GM12891 (cell line): ENCODE measurements around the gene MEAK7.

Source experiments
- DNase-seq: peaks from one replicate; pipeline ENCODE4 v3.0.0; 2011; ENCODE audit warnings: low spot score; ENCODE audit not compliant: insufficient read length
- FAIRE-seq: peaks from 2 replicates; lab custom pipeline; 2011; peaks lifted over from hg19 to GRCh38; lab: Jason Lieb, UNC
- PAX5 ChIP-seq: IDR thresholded peaks from 2 replicates; pipeline ENCODE4 v1.6.1; 2011; ENCODE audit warnings: low read length, moderate library complexity, mild to moderate bottlenecking; ENCODE audit not compliant: insufficient read depth, severe bottlenecking
- POLR2A ChIP-seq: IDR thresholded peaks from 2 replicates; pipeline ENCODE4 v1.6.1; 2011; ENCODE audit warnings: low read depth, low read length, control low read depth
- POLR2AphosphoS5 ChIP-seq: IDR thresholded peaks from 2 replicates; pipeline ENCODE4 v1.6.1; 2011; ENCODE audit warnings: low read depth, low read length, control low read depth
- POU2F2 ChIP-seq: IDR thresholded peaks from 2 replicates; pipeline ENCODE4 v1.6.1; 2011; ENCODE audit warnings: low read depth, mild to moderate bottlenecking, control low read depth, low read length, moderate library complexity
- SPI1 ChIP-seq: IDR thresholded peaks from 2 replicates; pipeline ENCODE4 v1.6.1; 2011; ENCODE audit warnings: low read depth, low read length, control low read depth
- TAF1 ChIP-seq: IDR thresholded peaks from 2 replicates; pipeline ENCODE4 v1.6.1; 2011; ENCODE audit warnings: low read depth, low read length, control low read depth

MEAK7 gene

GRCh38 chr16:84513666-84514065, 9.2 kb upstream of the MEAK7 start:
- FAIRE-seq, result no peak
- DNase-seq, result no peak
- TF ChIP-seq SPI1, result no peak
- no peak for TF ChIP-seq TAF1
- TF ChIP-seq POLR2A, result no peak
- no peak for TF ChIP-seq POLR2AphosphoS5

GRCh38 chr16:84513123-84513522, 8.7 kb upstream of the MEAK7 start:
- TF ChIP-seq POLR2A (no peak), TAF1 (no peak), POU2F2 (no peak), POLR2AphosphoS5 (no peak), PAX5 (no peak), SPI1 (no peak)
- no peak for FAIRE-seq

DNA sequence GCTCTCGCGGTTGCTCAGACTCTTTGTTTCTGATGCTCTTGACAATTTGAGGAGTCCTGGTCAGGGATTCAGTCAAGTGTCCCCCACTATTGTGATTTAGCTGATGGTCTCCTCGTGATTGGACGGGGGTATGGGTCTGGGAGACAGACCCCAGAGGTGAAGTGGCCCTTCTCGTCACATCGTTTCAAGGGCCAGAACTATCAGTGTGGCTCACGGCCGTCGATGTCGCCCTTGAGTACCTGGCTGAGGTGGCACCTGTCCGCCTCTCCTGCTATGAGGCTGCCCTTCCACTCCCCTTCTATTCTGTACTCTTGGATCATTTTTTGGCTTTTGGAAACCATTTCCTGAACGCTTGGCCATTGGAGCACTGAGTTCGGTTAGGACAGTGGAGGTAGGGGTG, 7.4 kb upstream of the MEAK7 start:
- TF ChIP-seq SPI1 (no peak), PAX5 (no peak), TAF1 (no peak), POLR2A (no peak), POU2F2 (no peak), POLR2AphosphoS5 (no peak)
- DNase-seq (no peak), FAIRE-seq (no peak)

More at GRCh38 chr16:84513123-84513522, 8.7 kb upstream of the MEAK7 start:
- no peak for DNase-seq

DNA sequence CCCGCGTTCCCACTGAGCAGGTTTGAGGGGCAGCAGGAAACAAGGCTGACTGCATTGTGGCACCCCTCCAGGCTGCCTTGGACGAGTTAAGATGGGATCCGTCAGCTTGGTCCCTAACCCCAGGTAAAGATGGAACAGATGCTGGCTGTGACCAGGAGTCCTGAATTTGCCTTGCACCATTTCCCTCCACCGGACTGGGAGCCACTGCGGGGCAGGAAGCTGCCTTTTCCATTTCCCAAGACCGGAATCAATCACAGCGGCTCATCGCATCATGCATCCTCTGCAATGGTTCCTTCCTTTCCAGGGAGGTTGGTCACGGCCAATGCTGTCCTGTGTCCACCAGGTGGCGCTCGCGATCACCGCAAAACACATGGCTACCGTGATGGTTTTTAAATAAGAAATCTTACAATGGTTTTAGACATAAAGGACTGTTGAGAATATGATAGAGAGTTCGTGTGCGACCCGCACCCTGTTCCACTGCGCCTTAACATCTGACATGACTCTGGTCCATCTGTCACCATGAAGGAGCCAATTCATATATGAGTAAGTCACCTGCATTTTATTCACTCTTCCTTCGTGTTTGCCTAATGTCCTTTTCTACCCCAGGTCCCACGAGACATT, 6.8 kb upstream of the MEAK7 start:
- DNase-seq (no peak), FAIRE-seq (peak; percentile 90)
- TF ChIP-seq POU2F2 (peak; percentile 9; the same call in 1 of the 2 replicates), TAF1 (no peak), PAX5 (peak; percentile 57), POLR2AphosphoS5 (no peak), POLR2A (no peak)

DNA sequence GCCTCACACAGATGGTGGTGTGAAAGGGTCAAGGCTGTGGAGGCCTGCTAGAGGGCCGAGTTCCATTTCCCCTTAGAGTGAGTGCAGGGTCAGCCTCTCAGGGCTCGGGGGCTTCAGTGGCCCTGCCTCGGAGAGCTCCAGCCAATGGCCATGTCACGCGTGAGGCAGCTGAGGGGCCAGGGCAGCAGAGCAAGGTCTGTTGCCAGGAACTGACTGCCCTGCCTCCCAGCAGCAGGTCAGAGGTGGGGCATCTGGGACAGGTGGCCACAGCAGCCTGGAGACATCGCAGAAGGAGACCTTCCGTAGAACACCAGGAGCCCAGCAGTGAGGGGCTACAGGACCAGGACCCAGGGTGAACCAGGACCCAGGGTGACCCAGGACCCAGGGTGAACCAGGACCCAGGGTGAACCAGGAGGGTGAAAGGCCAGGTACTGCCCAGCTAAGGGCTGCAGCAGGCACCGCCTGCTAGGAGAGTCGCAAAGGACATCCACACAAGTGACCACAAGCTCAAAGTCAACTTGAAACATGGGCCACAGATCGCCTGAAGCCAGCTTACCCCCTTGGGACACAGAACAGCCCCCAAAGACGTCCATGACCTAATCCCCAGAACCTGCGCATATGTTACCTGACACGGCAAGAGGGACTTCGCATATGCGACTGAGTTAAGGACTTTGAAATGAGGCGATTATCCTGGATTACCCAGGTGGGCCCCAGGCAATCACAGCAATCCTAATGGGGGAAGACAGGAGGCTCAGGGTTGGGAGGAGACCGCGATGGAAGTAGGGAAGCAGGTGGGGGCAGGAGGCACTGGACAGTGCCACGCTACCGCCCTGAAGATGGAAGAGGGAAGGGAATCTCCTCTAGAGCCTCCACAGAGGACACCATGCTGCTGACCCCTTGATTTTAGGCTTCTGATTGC, 4.8 kb upstream of the MEAK7 start:
- DNase-seq (no peak), FAIRE-seq (no peak)
- TF ChIP-seq POLR2A (no peak), SPI1 (no peak), POU2F2 (no peak), POLR2AphosphoS5 (no peak), TAF1 (no peak), PAX5 (no peak)

- DNase-seq, result no peak
- TF ChIP-seq POLR2A (no peak), TAF1 (no peak)
- FAIRE-seq, result no peak
Measured at GRCh38 chr16:84508502-84508901, 4.0 kb upstream of the MEAK7 start.

DNA sequence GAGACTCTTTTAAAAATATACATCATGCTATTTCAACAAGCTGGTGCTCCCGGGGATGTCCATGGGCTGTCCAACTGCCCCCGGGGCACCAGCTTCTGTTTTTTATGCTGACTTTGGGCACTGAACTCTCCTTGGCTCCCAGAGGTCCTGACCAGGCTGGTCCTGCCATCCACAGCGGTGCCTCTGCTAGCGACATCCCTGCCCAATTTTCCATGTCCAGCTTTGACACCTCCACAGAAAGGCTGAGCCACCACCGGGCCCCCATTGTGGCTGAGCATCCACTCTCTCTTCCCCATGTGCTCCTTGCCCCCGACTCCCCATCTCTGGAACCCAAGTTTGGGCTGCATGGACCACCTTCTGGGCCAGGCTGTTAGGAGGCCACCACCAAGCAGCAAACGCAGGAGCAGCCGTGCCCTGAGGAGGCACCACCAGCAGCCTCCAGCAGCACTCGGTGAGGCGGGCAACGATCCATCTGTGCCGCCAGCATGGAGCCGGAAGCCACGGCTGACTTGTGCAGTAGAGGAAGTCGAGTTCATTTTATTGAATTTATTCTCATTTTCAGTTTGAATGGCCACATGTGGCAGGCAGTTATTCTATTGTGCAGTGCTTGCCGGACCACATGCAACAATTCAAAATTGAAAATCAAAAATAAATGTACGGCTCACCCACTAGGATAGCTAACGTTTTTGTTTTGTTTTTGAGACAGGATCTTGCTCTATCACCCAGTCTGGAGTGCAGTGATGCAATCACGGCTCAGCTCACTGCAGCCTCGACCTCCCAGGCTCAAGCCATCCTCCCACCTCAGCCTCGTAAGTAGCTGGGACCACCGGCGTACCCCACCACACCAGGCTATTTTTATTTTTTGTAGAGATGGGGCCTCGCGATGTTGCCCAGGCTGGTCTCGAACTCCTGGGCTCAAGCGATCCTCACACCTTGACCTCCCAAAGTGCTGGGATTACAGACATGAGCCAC, 2.8 kb upstream of the MEAK7 start:
- TF ChIP-seq POLR2A, result peak; percentile 54; the same call in 1 of the 2 replicates
- no peak for TF ChIP-seq SPI1
- no peak for TF ChIP-seq PAX5
- no peak for TF ChIP-seq POU2F2
- no peak for TF ChIP-seq POLR2AphosphoS5
- TF ChIP-seq TAF1, result 0 out of 2 replicates have a peak, but pooled peaks have one; percentile 15
- FAIRE-seq (peak; percentile 20), DNase-seq (no peak)

GRCh38 chr16:84505249-84506187, 1.1 kb upstream of the MEAK7 start:
- no peak for TF ChIP-seq SPI1
- no peak for TF ChIP-seq TAF1
- no peak for TF ChIP-seq POLR2A
- TF ChIP-seq POLR2AphosphoS5, result no peak
- TF ChIP-seq POU2F2, result no peak
- no peak for TF ChIP-seq PAX5
- DNase-seq, result no peak
- FAIRE-seq, result no peak
